IMR-90 (cell line): ENCODE data around the gene PANK4. TPM values are rescaled to one million over a fixed set of nuclear protein-coding genes. Genes with fewer than 3 reads are reported as not detected.

Experiments
- ATAC-seq: fragments of 200-7000 bp; cut with Tn5 transposase; 2 replicates; pipeline ENCODE4 v1.9.1; 2020; ENCODE audit warnings: low read depth, mild to moderate bottlenecking, moderate library complexity
- BruUV-seq: library from RNA; stranded (reverse); fragments of 400-500 nt; replicated peaks from 2 replicates; lab custom pipeline; 2021; lab: Mats Ljungman, UMichigan
- CTCF ChIA-PET: fragments of 300-600 bp; formaldehyde crosslinking; extraction: SDS; loops from one replicate; lab custom pipeline; 2021; ENCODE audit warnings: antibody characterized with exemption; lab: Yijun Ruan, JAX
- POLR2A ChIA-PET: fragments of 300-600 bp; sonication (Branson Sonifier 250); formaldehyde crosslinking; loops from one replicate; lab custom pipeline; 2022; ENCODE audit warnings: antibody characterized with exemption; ENCODE audit not compliant: unreplicated experiment; lab: Charles Lee
- DNase-seq: peaks from one replicate; pipeline ENCODE4 v3.0.0; 2013
- H2AFZ ChIP-seq: replicated peaks from 2 replicates; pipeline ENCODE3; 2013; ENCODE audit warnings: low read length, mild to moderate bottlenecking; ENCODE audit not compliant: poor library complexity
- H2AK5ac ChIP-seq: 2 replicates; pipeline ENCODE4 v1.6.1; 2013; ENCODE audit warnings: low read depth, low read length, inconsistent platforms
- H2AK9ac ChIP-seq: replicated peaks from 2 replicates; pipeline ENCODE3; 2013; ENCODE audit warnings: mild to moderate bottlenecking, low read depth, low read length, moderate library complexity; ENCODE audit not compliant: poor library complexity
- H2BK120ac ChIP-seq: 2 replicates; pipeline ENCODE4 v1.6.1; 2013; ENCODE audit warnings: low read depth, low read length, inconsistent platforms
- H2BK15ac ChIP-seq: 3 replicates; pipeline ENCODE4 v1.6.1; 2013; ENCODE audit warnings: low read depth, low read length, inconsistent platforms
- H2BK20ac ChIP-seq: 2 replicates; pipeline ENCODE4 v1.6.1; 2013; ENCODE audit warnings: low read depth, mild to moderate bottlenecking, inconsistent platforms, low read length, moderate library complexity
- H2BK5ac ChIP-seq: 2 replicates; pipeline ENCODE4 v1.6.1; 2013; ENCODE audit warnings: mild to moderate bottlenecking, low read depth, low read length, inconsistent platforms; ENCODE audit not compliant: poor library complexity, severe bottlenecking
- H3K14ac ChIP-seq: replicated peaks from 2 replicates; pipeline ENCODE4 v1.6.1; 2013; ENCODE audit warnings: low read depth, low read length, inconsistent platforms
- H3K18ac ChIP-seq: 2 replicates; pipeline ENCODE4 v1.6.1; 2013; ENCODE audit warnings: low read depth, low read length, control low read depth
- H3K23ac ChIP-seq: 2 replicates; pipeline ENCODE4 v1.6.1; 2013; ENCODE audit warnings: low read depth, low read length, inconsistent platforms
- H3K27ac ChIP-seq: 2 replicates; pipeline ENCODE4 v1.5.1; 2013; ENCODE audit warnings: mild to moderate bottlenecking, control low read depth, low read length; ENCODE audit not compliant: insufficient read depth
- H3K27me3 ChIP-seq: 2 replicates; pipeline ENCODE4 v1.6.1; 2013; ENCODE audit warnings: low read length; ENCODE audit not compliant: control insufficient read depth, insufficient read depth
- H3K36me3 ChIP-seq: 2 replicates; pipeline ENCODE4 v1.6.1; 2013; ENCODE audit warnings: low read length, mixed read lengths; ENCODE audit not compliant: control insufficient read depth, insufficient read depth
- H3K4ac ChIP-seq: 2 replicates; pipeline ENCODE4 v1.6.1; 2013; ENCODE audit warnings: low read depth, low read length, inconsistent platforms
- H3K4me1 ChIP-seq: 2 replicates; pipeline ENCODE4 v1.6.1; 2013; ENCODE audit warnings: low read length, mixed read lengths; ENCODE audit not compliant: control insufficient read depth, insufficient read depth
- H3K4me2 ChIP-seq: 2 replicates; pipeline ENCODE4 v1.6.1; 2013; ENCODE audit warnings: low read depth, mild to moderate bottlenecking, control low read depth, low read length, moderate library complexity
- H3K4me3 ChIP-seq: 2 replicates; pipeline ENCODE4 v1.5.1; 2013; ENCODE audit warnings: low read depth, mild to moderate bottlenecking, control low read depth, low read length, moderate library complexity; ENCODE audit not compliant: insufficient read depth
- H3K56ac ChIP-seq: 2 replicates; pipeline ENCODE4 v1.6.1; 2013; ENCODE audit warnings: low read length, inconsistent platforms; ENCODE audit not compliant: insufficient read depth; ENCODE audit errors: extremely low read depth
- H3K79me1 ChIP-seq, 2 experiments: 2 replicates each; pipeline ENCODE4 v1.6.1; 2013; ENCODE audit warnings: low read length in 2 of 2, inconsistent platforms in 1 of 2, low read depth in 1 of 2
- H3K9ac ChIP-seq: 2 replicates; pipeline ENCODE4 v1.6.1; 2013; ENCODE audit warnings: low read depth, low read length, control low read depth
- H3K9me1 ChIP-seq: 2 replicates; pipeline ENCODE4 v1.6.1; 2013; ENCODE audit warnings: low read length, inconsistent platforms; ENCODE audit not compliant: insufficient read depth
- H3K9me3 ChIP-seq: 2 replicates; pipeline ENCODE4 v1.6.1; 2013; ENCODE audit warnings: low read length; ENCODE audit not compliant: control insufficient read depth, insufficient read depth
- H4K20me1 ChIP-seq: 2 replicates; pipeline ENCODE4 v1.6.1; 2013; ENCODE audit warnings: low read length, inconsistent platforms; ENCODE audit not compliant: insufficient read depth
- H4K5ac ChIP-seq: 2 replicates; pipeline ENCODE4 v1.6.1; 2013; ENCODE audit warnings: mild to moderate bottlenecking, low read depth, low read length, control low read depth
- H4K8ac ChIP-seq, 2 experiments: 2 replicates each; pipeline ENCODE4 v1.6.1; 2013; ENCODE audit warnings: low read depth in 2 of 2, low read length in 2 of 2, control low read depth in 1 of 2, inconsistent platforms in 1 of 2
- H4K91ac ChIP-seq: 2 replicates; pipeline ENCODE4 v1.6.1; 2013; ENCODE audit warnings: low read depth, low read length, inconsistent platforms; ENCODE audit not compliant: insufficient read depth
- CHD1 ChIP-seq: IDR thresholded peaks from 2 replicates; pipeline ENCODE4 v1.6.1; 2012; ENCODE audit warnings: low read depth, low read length, improper control_type of control experiment
- CTCF ChIP-seq: conservative IDR thresholded peaks from 2 replicates; pipeline ENCODE4 v1.5.1; 2012; ENCODE audit warnings: mild to moderate bottlenecking, low read depth, low read length, improper control_type of control experiment
- FOS ChIP-seq: fragments of 150-350 bp; IDR thresholded peaks from 2 replicates; pipeline ENCODE4 v1.6.1; 2016; ENCODE audit warnings: low read depth, low read length
- MAFK ChIP-seq: IDR thresholded peaks from 2 replicates; pipeline ENCODE4 v1.6.1; 2012; ENCODE audit warnings: low read depth, low read length, improper control_type of control experiment
- MAZ ChIP-seq: IDR thresholded peaks from 2 replicates; pipeline ENCODE4 v1.6.1; 2012; ENCODE audit warnings: low read depth, mild to moderate bottlenecking, low read length, improper control_type of control experiment, moderate library complexity, borderline replicate concordance
- POLR2A ChIP-seq: IDR thresholded peaks from 2 replicates; pipeline ENCODE4 v1.6.1; 2012; ENCODE audit warnings: mild to moderate bottlenecking, low read depth, low read length
- RFX5 ChIP-seq: IDR thresholded peaks from 2 replicates; pipeline ENCODE4 v1.8.0; 2012; ENCODE audit warnings: low read depth, mild to moderate bottlenecking, low read length, moderate library complexity
- SMC3 ChIP-seq: fragments of 150-350 bp; IDR thresholded peaks from 2 replicates; pipeline ENCODE4 v1.6.1; 2016; ENCODE audit warnings: low read depth, mild to moderate bottlenecking, antibody characterized with exemption, low read length, moderate library complexity
- USF2 ChIP-seq: fragments of 150-350 bp; IDR thresholded peaks from 2 replicates; pipeline ENCODE4 v1.6.1; 2017; ENCODE audit warnings: mild to moderate bottlenecking, antibody characterized with exemption, low read length, low read depth
- WGBS, 2 experiments: methylation state at CpG; one replicate each; pipeline versions ENCODE4 v1.1.5 to v1.1.7; 2013; ENCODE audit warnings: missing lambda C conversion rate in 2 of 2; ENCODE audit not compliant: insufficient read length in 1 of 2; ENCODE audit errors: extremely low coverage in 2 of 2; 5-methylcytosine and 5-hydroxymethylcytosine counted together
- dilution Hi-C: fragments of 300-500 bp; cut with HindIII; formaldehyde crosslinking; loops from one replicate; pipeline ENCODE4 v1.14.3; 2018; ENCODE audit warnings: low sequenced_read_pairs; ENCODE audit not compliant: unreplicated experiment
- in situ Hi-C: fragments of 300-500 bp; cut with MboI; formaldehyde crosslinking; loops from 3 replicates; pipeline ENCODE4 v1.14.3; 2019; ENCODE audit warnings: low sequenced_read_pairs, inconsistent platforms, mixed read lengths
- intact Hi-C: fragments of 100-400 bp; cut with micrococcal nuclease; formaldehyde crosslinking; loops from 2 replicates; pipeline ENCODE4 v1.10.0; 2022
- polyA plus RNA-seq, 3 experiments: library from polyadenylated mRNA; depleted of rRNA; stranded (reverse); fragments of >200 nt; gene quantifications; 2 replicates each; pipeline ENCODE4 v1.2.3, GENCODE V29; 2012; ENCODE audit warnings: low replicate concordance in 1 of 3
- total RNA-seq: library from RNA; depleted of rRNA; stranded (reverse); fragments of >200 nt; gene quantifications from 2 replicates; pipeline ENCODE4 v1.2.3, GENCODE V29; 2012

Gene PANK4
- total and polyA plus RNA-seq, 2 of the 4 experiments (the other 2 are of a cell fraction) = 14.0 to 18.5 TPM

GRCh38 chr1:2486041-2486440 lies 40.4 kb downstream of the PANK4 start:
- in situ Hi-C loops = no loop called here
- no peak overlapping the region for H3K56ac ChIP-seq
- H3K4me3 ChIP-seq = no peak overlapping the region
- no CpG with 5 or more reads among the region's 4 CpGs for WGBS, 2 experiments
- H3K4me2 ChIP-seq = no peak overlapping the region
- POLR2A ChIA-PET = no interaction called here
- H3K36me3 ChIP-seq = no peaks in the 10 kb centered on the region
- dilution Hi-C loops = no loop called here
- no peak overlapping the region for H2BK5ac ChIP-seq
- no peak overlapping the region for H3K27ac ChIP-seq
- H4K5ac ChIP-seq = no peak overlapping the region
- peaks cover 11% of the 10 kb centered on the region for H3K9me3 ChIP-seq
- H3K4ac ChIP-seq = no peak overlapping the region
- no peak overlapping the region for H2BK120ac ChIP-seq
- no peak overlapping the region for H3K23ac ChIP-seq
- no peak overlapping the region for H3K18ac ChIP-seq
- TF ChIP-seq CTCF = no peak
- TF ChIP-seq MAZ = no peak
- no peak for TF ChIP-seq SMC3
- no peak for TF ChIP-seq RFX5
- TF ChIP-seq CHD1 = no peak
- no peak for TF ChIP-seq USF2
- no peak for TF ChIP-seq POLR2A
- TF ChIP-seq MAFK = no peak
- TF ChIP-seq FOS = no peak
- H2AK5ac ChIP-seq = no peak overlapping the region
- no peak overlapping the region for H3K14ac ChIP-seq
- H3K9me1 ChIP-seq = peaks cover 3% of the 10 kb centered on the region; the same call in 1 of the 2 replicates
- ATAC-seq (no peak), DNase-seq (no peak)
- no TSS peak for BruUV-seq
- H2AK9ac ChIP-seq = no peak overlapping the region
- no peak overlapping the region for H4K8ac ChIP-seq
- CTCF ChIA-PET = no interaction called here
- H2BK15ac ChIP-seq = no peak overlapping the region
- H4K91ac ChIP-seq = no peak overlapping the region
- H4K20me1 ChIP-seq = no peaks in the 10 kb centered on the region
- no peak overlapping the region for H2AFZ ChIP-seq
- no peak overlapping the region for H3K9ac ChIP-seq
- H3K79me1 ChIP-seq = no peaks in the 10 kb centered on the region
- no peaks in the 10 kb centered on the region for H3K4me1 ChIP-seq
- intact Hi-C loops = no loop called here
- no peak overlapping the region for H2BK20ac ChIP-seq
- peaks cover 5% of the 10 kb centered on the region; the same call in 1 of the 2 replicates for H3K27me3 ChIP-seq
